ENCODE measurements around the gene SERTAD2.

SERTAD2 gene

GRCh38 chr2:64582774-64583340 is 70.9 kb downstream of the SERTAD2 start:
- Histone ChIP-seq H3K9ac (no peak overlapping the region), H3K27me3 (ENCODE audit: insufficient read depth, low read depth) (no peaks in the 10 kb centered on the region), H3K27ac (peak overlapping the region; percentile 41), H4K20me1 (ENCODE audit: insufficient read depth) (0 out of 2 replicates have a peak, but pooled peaks cover 4% of the 10 kb centered on the region), H3K36me3 (ENCODE audit: insufficient read depth) (no peaks in the 10 kb centered on the region), H3K79me2 (ENCODE audit: insufficient read depth, low read depth) (no peaks in the 10 kb centered on the region), H3K4me3 (IDR thresholded peaks at IDR 0.05; ENCODE audit: insufficient read depth, low read depth, low read length) (no peak overlapping the region), H3K4me2 (peak overlapping the region; percentile 81), H3K4me1 (ENCODE audit: low read depth, poor library complexity, severe bottlenecking) (peaks cover 77% of the 10 kb centered on the region), H2AFZ (ENCODE audit: low read depth) (no peak overlapping the region)
- no peak for TF ChIP-seq CTCF (conservative IDR thresholded peaks at IDR 0.05; ENCODE audit: low read depth, low read length)

GRCh38 chr2:64581777-64582539 is 71.8 kb downstream of the SERTAD2 start:
- Histone ChIP-seq H3K9ac (no peak overlapping the region), H3K79me2 (ENCODE audit: insufficient read depth, low read depth) (no peaks in the 10 kb centered on the region), H3K36me3 (ENCODE audit: insufficient read depth) (no peaks in the 10 kb centered on the region; the same call in 1 of the 2 replicates), H3K4me2 (peak overlapping the region; percentile 81), H4K20me1 (ENCODE audit: insufficient read depth) (0 out of 2 replicates have a peak, but pooled peaks cover 4% of the 10 kb centered on the region), H3K27ac (peak overlapping the region; percentile 41; the same call in 1 of the 2 replicates), H3K4me3 (IDR thresholded peaks at IDR 0.05; ENCODE audit: insufficient read depth, low read depth, low read length) (no peak overlapping the region), H2AFZ (ENCODE audit: low read depth) (no peak overlapping the region), H3K27me3 (ENCODE audit: insufficient read depth, low read depth) (no peaks in the 10 kb centered on the region), H3K4me1 (ENCODE audit: low read depth, poor library complexity, severe bottlenecking) (peaks cover 70% of the 10 kb centered on the region)
- no peak for TF ChIP-seq CTCF (conservative IDR thresholded peaks at IDR 0.05; ENCODE audit: low read depth, low read length)

Data from KMS-11 (cell line).